Measurements from ENCODE around the gene PWWP2A. TPM values are rescaled to one million over a fixed set of nuclear protein-coding genes. Genes with fewer than 3 reads are reported as not detected.

PWWP2A gene
- total and polyA plus RNA-seq, 2 of the 8 experiments (the other 6 are each of a cell fraction or from before 2014, with no cell fraction given) = 18.5 to 63.0 TPM

DNA sequence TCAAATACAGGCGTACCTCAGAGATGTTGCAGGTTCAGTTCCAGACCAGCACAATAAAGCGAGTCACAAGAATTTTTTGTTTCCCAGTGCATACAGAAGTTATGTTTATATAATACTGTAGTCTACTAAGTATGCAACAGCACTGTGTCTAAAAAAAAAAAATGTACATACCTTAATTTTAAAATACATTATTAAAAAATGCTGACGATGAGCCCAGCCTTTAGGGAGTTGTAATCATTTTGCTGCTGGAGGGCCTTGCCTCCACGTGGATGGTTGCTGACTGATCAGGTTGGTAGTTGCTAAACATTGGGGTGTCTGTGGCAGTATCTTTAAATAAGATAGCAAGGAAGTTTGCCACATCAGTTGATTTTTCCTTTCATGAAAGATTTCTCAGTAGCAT is 62.0 kb downstream of the PWWP2A start:
- H2BK20ac ChIP-seq (ENCODE audit: low read length) = no peak overlapping the region
- H3K4me3 ChIP-seq (ENCODE audit: extremely low read depth in 1 of 4, insufficient read depth in 2 of 4, low read depth in 3 of 4, low read length in 4 of 4) = no peak overlapping the region
- CTCF ChIA-PET (ENCODE audit: partially characterized antibody) = interaction anchor here (0.6 to 2.8 kb wide), 3 partner anchors 11 to 15 kb away, joined by 3 to 9 read pairs (median 3); no protein-coding TSS in a partner anchor
- no peak overlapping the region for H3K14ac ChIP-seq (ENCODE audit: insufficient read length)
- DNase-seq (ENCODE audit: low read depth in 1 of 2, low spot score in 2 of 2) = no peak
- H2BK12ac ChIP-seq (ENCODE audit: low read depth, low read length) = no peak overlapping the region
- H3K23me2 ChIP-seq (ENCODE audit: low read depth, low read length) = no peaks in the 10 kb centered on the region
- H3K4me1 ChIP-seq (replicated peaks in 1 of 4; ENCODE audit: control insufficient read depth in 3 of 4, insufficient read depth in 4 of 4, low read length in 3 of 4) = peaks cover 0 to 10% (median 5%) of the 10 kb centered on the region in 4 experiments; a peak in 4 of 7 replicates
- no peaks in the 10 kb centered on the region for H3K79me2 ChIP-seq (ENCODE audit: control insufficient read depth in 1 of 2, insufficient read depth in 2 of 2, low read length in 2 of 2)
- H3K79me1 ChIP-seq (ENCODE audit: low read depth, low read length) = no peaks in the 10 kb centered on the region
- H3K18ac ChIP-seq (ENCODE audit: extremely low read depth, low read length) = no peak overlapping the region
- no peak overlapping the region for H2BK15ac ChIP-seq (ENCODE audit: low read length)
- H3K23ac ChIP-seq (ENCODE audit: insufficient read length) = no peak overlapping the region
- no peak overlapping the region for H3K9ac ChIP-seq (replicated peaks in 1 of 4; ENCODE audit: extremely low read depth in 1 of 4, low read depth in 3 of 4, low read length in 3 of 4)
- H4K20me1 ChIP-seq (replicated peaks in 1 of 2; ENCODE audit: control insufficient read depth in 1 of 2, insufficient read depth in 2 of 2, low read length in 2 of 2) = no peaks in the 10 kb centered on the region
- no peak overlapping the region for H4K8ac ChIP-seq (ENCODE audit: extremely low read depth, insufficient read depth, low read length)
- H3K4me2 ChIP-seq (ENCODE audit: insufficient read depth in 1 of 2, low read depth in 2 of 2, low read length in 2 of 2) = no peak overlapping the region
- H4K91ac ChIP-seq (replicated peaks; ENCODE audit: insufficient read length, low read length) = no peak overlapping the region
- no peaks in the 10 kb centered on the region for H3K9me3 ChIP-seq (ENCODE audit: insufficient read depth in 2 of 2, low read depth in 1 of 2, low read length in 1 of 2)
- no peak overlapping the region for H4K5ac ChIP-seq (ENCODE audit: insufficient read length, low read depth, low read length)
- WGBS, 2 experiments (ENCODE audit: extremely low coverage in 1 of 2, insufficient coverage in 1 of 2, insufficient read length in 1 of 2, insufficient replicate concordance in 2 of 2, low coverage in 1 of 2, low lambda C conversion rate in 2 of 2, missing lambda C conversion rate in 1 of 2) = 94% methylated on average over 4 of the region's 4 CpGs; no CpG with 5 or more reads in 1 of the 2 experiments
- H2AK5ac ChIP-seq (ENCODE audit: low read depth, low read length) = no peak overlapping the region
- H3K27me3 ChIP-seq (replicated peaks in 1 of 4; ENCODE audit: control insufficient read depth in 3 of 4, extremely low read depth in 1 of 4, insufficient read depth in 3 of 4, low read length in 3 of 4) = no peaks in the 10 kb centered on the region
- H3K36me3 ChIP-seq (ENCODE audit: control insufficient read depth in 2 of 4, insufficient read depth in 4 of 4, low read length in 3 of 4) = peaks cover 7 to 53% (median 25%) of the 10 kb centered on the region in 4 experiments
- no peak overlapping the region for H2BK5ac ChIP-seq (ENCODE audit: low read depth, low read length)
- POLR2A ChIA-PET (ENCODE audit: partially characterized antibody) = interaction anchor here (1.6 kb wide), 1 partner anchor 288 kb away, joined by 4 read pairs; no protein-coding TSS in a partner anchor
- H2BK120ac ChIP-seq (replicated peaks; ENCODE audit: low read depth, low read length) = no peak overlapping the region
- no peak overlapping the region for H3K4ac ChIP-seq (replicated peaks; ENCODE audit: insufficient read length, low read depth, low read length)
- no peak overlapping the region for H3K56ac ChIP-seq (replicated peaks; ENCODE audit: insufficient read length, low read depth, low read length)
- H3K27ac ChIP-seq (ENCODE audit: low read depth, low read length) = no peak overlapping the region
- H2AFZ ChIP-seq (ENCODE audit: low read length) = no peak overlapping the region
- TF ChIP-seq CBX5 (IDR thresholded peaks at IDR 0.05; ENCODE audit: low read depth, low read length) (no peak), RXRA (IDR thresholded peaks at IDR 0.05; ENCODE audit: insufficient read depth, low read depth, low read length) (no peak)
- TF ChIP-seq, protein P1, sequence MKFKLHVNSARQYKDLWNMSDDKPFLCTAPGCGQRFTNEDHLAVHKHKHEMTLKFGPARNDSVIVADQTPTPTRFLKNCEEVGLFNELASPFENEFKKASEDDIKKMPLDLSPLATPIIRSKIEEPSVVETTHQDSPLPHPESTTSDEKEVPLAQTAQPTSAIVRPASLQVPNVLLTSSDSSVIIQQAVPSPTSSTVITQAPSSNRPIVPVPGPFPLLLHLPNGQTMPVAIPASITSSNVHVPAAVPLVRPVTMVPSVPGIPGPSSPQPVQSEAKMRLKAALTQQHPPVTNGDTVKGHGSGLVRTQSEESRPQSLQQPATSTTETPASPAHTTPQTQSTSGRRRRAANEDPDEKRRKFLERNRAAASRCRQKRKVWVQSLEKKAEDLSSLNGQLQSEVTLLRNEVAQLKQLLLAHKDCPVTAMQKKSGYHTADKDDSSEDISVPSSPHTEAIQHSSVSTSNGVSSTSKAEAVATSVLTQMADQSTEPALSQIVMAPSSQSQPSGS (IDR thresholded peaks at IDR 0.05; ENCODE audit: low read length) = no peak
- FAIRE-seq = no peak
